BJ (cell line): ENCODE data around the gene CREM. TPM values are rescaled to one million over a fixed set of nuclear protein-coding genes. Genes with fewer than 3 reads are reported as not detected.

Experiments
- CTCF ChIA-PET: fragments of 350-600 bp; formaldehyde crosslinking; extraction: SDS; loops from one replicate; lab custom pipeline; 2021; ENCODE audit warnings: antibody characterized with exemption, inconsistent platforms; lab: Yijun Ruan, JAX
- POLR2A ChIA-PET: fragments of 300-600 bp; sonication (Branson Sonifier 250); formaldehyde crosslinking; extraction: SDS; loops from one replicate; lab custom pipeline; 2021; ENCODE audit warnings: antibody characterized with exemption; lab: Charles Lee
- DNase-seq: peaks from one replicate; pipeline ENCODE4 v3.0.0-alpha.2; 2011; ENCODE audit warnings: low read depth
- H3K27me3 ChIP-seq: 2 replicates; pipeline ENCODE4 v1.6.0; 2011; ENCODE audit warnings: low read length; ENCODE audit not compliant: control insufficient read depth, insufficient read depth
- H3K36me3 ChIP-seq: 2 replicates; pipeline ENCODE4 v1.5.1; 2011; ENCODE audit warnings: low read length; ENCODE audit not compliant: control insufficient read depth, insufficient read depth
- H3K4me3 ChIP-seq: 2 replicates; pipeline ENCODE4 v1.5.1; 2011; ENCODE audit warnings: low read depth, mild to moderate bottlenecking, control low read depth, low read length
- CTCF ChIP-seq: IDR thresholded peaks from 2 replicates; pipeline ENCODE4 v1.5.1; 2011; ENCODE audit warnings: low read depth, mild to moderate bottlenecking, control low read depth, inconsistent platforms, low read length, moderate library complexity; ENCODE audit not compliant: insufficient read depth
- polyA plus RNA-seq: library from polyadenylated mRNA; depleted of rRNA; stranded (reverse); fragments of >200 nt; gene quantifications from 2 replicates; pipeline ENCODE4 v1.2.3, GENCODE V29; 2011

The CREM gene
- polyA plus RNA-seq, 1 experiment = 20.5 TPM

GRCh38 chr10:35096312-35096711 lies 30.3 kb upstream of the CREM start:
- CTCF ChIA-PET = no interaction called here
- TF ChIP-seq CTCF = no peak
- Histone ChIP-seq H3K27me3 (peaks cover 2% of the 10 kb centered on the region; the same call in 1 of the 2 replicates), H3K4me3 (no peak overlapping the region), H3K36me3 (no peaks in the 10 kb centered on the region)
- POLR2A ChIA-PET = no interaction called here
- no peak for DNase-seq

GRCh38 chr10:35097510-35097909 lies 29.1 kb upstream of the CREM start:
- Histone ChIP-seq H3K36me3 (no peaks in the 10 kb centered on the region), H3K27me3 (peaks cover 2% of the 10 kb centered on the region; the same call in 1 of the 2 replicates), H3K4me3 (no peak overlapping the region)
- no peak for TF ChIP-seq CTCF
- POLR2A ChIA-PET = no interaction called here
- no peak for DNase-seq
- CTCF ChIA-PET = interaction anchor here (0.7 kb wide), 1 partner anchor 254 kb away, joined by 3 read pairs; no protein-coding TSS in a partner anchor

GRCh38 chr10:35103882-35104281 lies 22.8 kb upstream of the CREM start:
- DNase-seq = no peak
- POLR2A ChIA-PET = no interaction called here
- CTCF ChIA-PET = no interaction called here
- no peak overlapping the region for H3K4me3 ChIP-seq
- TF ChIP-seq CTCF = no peak
- H3K36me3 ChIP-seq = no peaks in the 10 kb centered on the region
- H3K27me3 ChIP-seq = peaks cover under 1% of the 10 kb centered on the region; the same call in 1 of the 2 replicates

- no peak for DNase-seq
- no peak for TF ChIP-seq CTCF
- Histone ChIP-seq H3K27me3 (no peaks in the 10 kb centered on the region), H3K4me3 (no peak overlapping the region), H3K36me3 (no peaks in the 10 kb centered on the region)
- ChIA-PET CTCF (no interaction called here), POLR2A (no interaction called here)
Measured at GRCh38 chr10:35112571-35112970, 14.1 kb upstream of the CREM start.

GRCh38 chr10:35119378-35119777 lies 7.3 kb upstream of the CREM start:
- no peak overlapping the region for H3K4me3 ChIP-seq
- DNase-seq = no peak
- no peak for TF ChIP-seq CTCF
- no peaks in the 10 kb centered on the region for H3K36me3 ChIP-seq
- ChIA-PET POLR2A (interaction anchor here (0.7 kb wide), 1 partner anchor 29 kb away, joined by 3 read pairs; no protein-coding TSS in a partner anchor), CTCF (interaction anchor here (0.6 to 14.6 kb wide), 10 partner anchors 11 to 879 kb away, joined by 3 to 239 read pairs (median 5); no protein-coding TSS in a partner anchor)
- H3K27me3 ChIP-seq = no peaks in the 10 kb centered on the region
